Measurements from ENCODE around the gene CEP112.

CEP112 gene

DNA sequence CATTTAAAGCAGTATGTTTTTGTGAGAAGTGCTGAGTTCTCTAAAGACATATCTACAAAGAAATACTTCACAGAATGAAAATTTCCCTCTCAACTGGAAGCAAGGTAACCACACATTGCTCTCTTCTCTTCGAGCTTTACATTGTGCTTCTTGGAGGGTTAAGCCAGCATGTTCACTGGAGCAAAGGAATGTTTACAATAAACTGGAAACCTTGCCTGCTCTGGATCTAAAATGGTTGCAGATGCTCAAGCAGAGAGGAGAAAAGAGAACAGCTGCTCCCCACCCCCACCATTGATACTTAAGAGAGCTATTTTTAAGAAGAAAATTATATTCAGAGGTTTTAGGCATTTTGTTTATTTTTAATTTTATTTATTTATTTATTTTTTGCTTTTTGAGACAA is 213.1 kb downstream of the CEP112 start:
- no peak for DNase-seq

DNA sequence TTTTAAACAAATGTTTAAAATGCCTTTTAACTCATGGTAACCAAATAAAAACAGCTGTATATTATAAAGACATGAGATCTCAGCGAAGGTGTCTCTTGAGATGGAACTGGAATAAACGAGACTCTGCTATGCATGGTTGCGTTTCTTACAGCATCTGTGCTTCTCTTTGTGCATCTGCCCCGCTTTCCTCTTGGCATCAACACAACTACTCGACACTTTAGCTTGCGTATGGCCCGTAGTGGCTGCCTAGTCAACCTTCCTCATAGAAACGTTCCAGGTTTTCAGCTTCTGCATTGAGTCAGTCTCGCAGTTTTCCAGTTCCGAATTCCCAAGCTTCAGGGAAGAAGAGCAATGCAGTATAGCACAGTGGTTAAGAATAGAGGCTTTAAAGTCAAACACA is 214.9 kb downstream of the CEP112 start:
- DNase-seq: no peak

DNA sequence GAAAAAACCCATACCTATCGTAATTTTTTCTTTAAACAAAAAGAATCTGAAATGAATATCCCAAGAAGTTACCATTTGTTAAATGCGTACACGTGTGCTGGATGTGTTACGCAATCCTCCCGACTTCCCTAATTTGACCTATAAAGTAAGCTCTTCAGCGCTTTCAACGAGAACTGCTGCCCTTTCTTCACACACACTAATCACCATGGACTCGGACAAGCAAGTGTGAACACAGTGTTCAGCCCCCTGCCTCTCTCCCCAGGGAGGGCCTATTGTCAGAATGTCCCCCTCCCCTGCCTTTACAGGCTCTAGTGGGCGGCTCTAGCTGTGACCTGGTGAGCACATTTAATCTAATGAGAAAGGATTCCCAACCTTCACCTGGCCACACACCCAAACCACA is 216.1 kb downstream of the CEP112 start:
- no peak for DNase-seq

DNA sequence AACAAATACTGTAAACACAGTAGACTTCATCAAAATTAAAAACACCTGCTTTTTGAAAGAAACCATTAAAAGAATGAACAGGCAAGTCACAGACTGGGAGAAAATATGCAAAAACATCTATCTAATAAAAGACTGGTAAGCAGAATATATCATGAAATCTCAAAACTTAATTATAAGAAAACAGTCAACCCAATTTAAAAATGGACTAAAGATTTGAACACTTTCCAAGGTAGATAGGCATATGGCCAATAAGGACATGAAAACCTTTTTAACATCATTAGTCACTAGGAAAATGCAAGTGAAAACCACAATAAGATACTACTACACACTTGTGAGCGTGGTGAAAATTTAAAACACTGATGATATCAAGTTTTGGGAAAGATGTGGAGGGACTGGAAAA is 218.7 kb downstream of the CEP112 start:
- DNase-seq: no peak

DNA sequence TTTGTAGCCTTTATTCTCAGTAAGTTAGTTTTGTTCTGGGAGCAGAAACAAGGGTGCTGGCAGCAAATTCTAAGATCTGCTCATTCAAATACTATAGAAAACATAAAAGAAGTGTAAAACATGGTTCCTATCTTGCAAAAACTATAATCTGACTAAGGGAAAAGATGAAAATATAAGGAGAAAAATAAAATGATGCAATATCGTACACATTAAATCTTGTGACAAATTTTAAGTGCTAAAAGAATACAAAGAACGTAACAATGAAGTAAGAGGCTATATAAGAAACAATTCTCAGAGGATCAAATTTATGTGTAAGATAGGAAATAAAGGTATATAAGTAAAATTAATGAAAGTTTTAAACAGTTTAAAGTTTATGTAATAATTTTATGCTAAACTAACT is 224.6 kb downstream of the CEP112 start:
- no peak for DNase-seq

DNA sequence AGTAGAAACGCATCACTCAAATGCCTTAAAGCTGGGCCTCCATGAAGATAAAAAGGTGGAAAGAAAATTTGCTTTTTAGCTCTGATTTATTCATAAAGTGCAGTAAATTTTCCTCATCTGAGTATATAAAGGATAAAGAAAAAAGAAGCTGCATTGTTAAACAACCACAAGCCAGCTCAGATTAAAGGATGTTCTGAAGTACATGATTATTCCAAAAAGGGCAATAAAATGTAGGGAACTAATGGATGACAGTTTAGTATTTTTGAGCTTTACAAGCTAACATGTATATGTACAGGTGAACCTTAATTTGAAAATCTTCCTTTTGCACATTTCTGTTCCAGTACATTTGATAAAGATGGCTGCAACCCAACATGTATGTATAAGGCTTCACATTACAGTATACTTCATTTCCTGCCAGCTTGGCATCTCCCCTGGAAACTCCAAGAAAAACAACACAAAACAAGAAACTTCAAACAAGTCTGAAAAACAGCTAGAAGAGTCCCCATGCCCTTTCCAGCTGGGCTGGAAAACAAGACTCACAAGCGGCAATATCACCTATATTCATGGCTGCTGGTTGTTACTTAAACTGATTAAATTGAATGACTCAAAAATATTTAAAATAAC is 225.7 kb downstream of the CEP112 start:
- DNase-seq: no peak

DNA sequence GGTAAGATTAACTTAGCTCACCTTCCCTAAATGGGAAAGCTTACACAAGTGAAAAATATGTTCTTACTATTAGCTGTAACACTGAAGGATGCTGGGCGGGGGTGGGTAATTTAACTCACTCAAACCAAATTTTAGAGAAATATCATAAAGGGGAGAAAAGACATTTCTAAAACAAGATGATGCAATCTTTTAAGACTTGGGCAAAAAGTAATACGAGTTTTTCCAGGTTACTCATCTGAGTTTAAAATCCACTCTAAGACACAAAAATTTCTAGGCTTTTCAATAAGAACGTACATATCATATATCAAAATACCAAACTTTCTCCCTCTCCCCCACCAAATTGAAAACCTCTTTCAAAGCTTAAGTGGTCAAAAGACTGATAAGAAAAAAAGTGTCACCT is 228.8 kb downstream of the CEP112 start:
- no peak for DNase-seq

DNA sequence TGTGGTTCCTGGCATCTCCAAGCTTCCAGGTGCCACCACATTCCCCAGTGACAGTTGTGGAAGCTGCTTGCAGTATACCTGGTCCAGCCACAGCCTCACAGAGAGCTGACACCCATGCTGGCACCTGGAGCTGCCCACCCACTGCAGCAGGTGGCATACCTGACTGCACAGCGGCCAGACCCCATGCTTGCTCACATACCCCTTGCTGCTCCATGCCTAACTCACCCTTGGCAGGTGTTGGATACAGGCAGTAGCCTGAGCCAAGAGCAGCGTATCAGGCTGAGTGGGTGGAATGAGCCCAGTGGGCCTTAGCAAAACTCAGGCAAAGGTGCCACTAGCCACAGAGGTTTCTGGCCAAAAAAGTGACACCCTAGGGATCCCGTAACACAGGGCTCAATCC is 232.3 kb downstream of the CEP112 start:
- DNase-seq: no peak

DNA sequence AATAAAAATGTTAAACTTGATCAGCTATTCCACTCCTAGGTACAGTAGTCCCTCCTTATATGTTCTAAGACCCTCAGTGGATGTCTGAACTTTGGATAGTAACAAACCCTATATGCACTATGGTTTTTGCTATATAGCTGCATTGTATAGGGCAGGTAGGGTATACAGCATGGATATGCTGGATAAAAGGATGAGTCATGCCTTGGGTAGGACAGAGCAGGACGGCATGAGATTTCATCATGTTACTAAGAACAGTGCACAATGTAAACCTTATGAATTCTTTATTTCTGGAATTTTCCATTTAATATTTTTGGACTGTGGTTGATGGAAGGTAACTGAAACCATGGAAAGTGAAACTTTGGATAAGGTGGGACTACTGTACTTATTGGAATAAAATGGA is 235.1 kb downstream of the CEP112 start:
- DNase-seq: no peak

DNA sequence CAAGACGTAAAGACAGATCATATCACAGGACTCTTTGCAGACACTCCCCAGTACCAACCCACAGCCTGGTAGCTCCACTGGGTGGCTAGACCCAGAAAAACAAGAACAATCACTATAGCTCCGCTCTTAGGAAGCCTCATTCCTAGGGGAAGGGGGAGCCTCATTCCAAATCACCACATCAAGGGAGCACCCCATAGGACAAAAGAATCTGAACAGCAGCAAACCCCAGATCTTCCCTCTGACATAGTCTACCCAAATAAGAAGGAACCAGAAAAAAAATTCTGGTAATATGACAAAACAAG is 237.8 kb downstream of the CEP112 start:
- no peak for DNase-seq

DNA sequence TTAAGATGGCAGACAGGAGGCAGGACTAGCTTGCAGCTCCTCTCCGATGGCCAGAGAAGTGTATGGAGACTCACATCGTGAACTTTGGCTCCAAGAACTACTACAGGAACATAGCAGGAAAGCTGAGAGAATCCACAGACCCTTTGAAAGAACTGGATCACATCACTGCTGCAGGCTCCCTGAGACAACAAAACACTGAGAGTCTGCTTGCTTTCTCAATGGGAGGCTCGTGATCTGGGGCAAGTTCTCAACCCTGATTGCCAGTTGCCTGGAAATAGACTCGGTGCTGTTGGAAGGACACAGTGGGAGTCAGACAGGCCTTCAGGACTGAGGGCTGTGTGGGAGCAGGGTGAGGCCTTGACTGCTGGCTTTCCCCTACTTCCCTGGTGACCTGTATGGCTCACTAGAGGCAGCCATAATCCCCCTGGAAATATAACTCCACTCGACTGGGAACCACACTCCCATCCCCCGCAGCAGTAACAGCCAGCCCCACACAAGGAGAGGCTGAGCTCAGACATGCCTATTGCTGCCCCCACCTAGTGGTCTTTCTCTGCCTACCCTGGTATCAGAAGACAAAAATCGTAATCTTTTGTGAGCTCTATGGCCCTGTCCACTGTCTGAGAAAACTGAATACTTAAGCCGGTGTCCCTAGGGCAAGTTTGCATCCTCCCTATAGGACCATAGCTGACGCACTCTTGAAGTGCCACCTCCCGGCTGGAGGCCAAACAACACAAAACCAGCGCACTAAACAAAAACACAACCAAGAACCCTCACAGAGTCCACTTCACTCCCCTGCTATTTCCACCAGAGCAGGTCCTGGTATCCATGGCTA is 238.4 kb downstream of the CEP112 start:
- no peak for DNase-seq

DNA sequence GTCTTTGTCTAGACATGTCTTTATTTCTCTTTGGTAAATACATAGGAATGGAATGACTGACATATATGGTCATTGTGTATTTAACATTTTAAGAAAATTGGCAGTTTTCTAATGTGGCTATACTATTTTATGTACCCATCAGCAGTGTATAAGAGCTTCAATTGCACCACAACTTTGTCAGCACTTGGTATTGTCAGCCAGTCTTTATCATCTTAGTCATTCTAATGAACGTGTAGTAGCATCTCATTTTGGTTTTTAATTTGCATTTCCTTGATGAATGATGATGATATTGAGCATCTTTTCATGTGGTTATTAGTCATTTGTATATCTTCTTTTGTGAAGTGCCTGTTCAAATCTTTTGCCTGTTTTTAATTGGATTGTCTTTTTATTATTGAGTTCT is 239.3 kb downstream of the CEP112 start:
- no peak for DNase-seq

DNA sequence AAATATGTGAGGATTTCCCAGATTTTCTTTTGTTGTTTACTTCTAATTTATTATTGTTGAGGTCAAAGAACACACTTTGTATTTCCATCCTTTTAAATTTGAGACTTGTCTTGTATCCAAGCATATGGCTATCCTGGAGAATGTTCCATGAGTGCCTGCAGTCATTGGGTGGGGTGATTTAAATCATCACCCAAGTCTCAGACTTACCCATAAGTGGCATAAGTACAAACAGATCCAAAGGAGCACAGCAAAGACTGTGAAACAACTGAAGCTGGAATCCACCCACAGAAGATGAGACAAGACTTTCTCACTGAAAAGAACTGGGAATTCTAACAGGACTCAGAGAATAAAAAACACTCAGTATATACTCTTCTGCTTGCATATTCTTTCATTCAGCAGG is 239.9 kb downstream of the CEP112 start:
- DNase-seq: no peak

DNA sequence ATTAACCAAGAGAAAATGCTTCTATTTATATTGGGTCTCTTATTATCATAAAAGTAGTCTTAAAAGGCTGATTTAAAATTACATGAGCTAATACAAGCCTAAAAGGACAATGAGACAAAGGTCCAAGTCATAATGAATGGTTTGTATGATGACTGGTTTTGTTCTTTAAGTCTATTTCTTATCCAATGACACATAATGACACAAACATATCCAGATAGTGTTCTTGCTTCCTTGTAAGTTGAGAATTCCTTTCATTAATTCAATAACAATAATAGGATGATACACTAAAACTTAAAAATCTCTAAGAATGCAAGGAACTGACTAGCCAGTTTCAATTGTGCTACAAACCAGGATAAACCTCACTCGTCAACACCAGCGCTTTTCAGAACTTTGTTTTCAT is 244.1 kb downstream of the CEP112 start:
- no peak for DNase-seq

DNA sequence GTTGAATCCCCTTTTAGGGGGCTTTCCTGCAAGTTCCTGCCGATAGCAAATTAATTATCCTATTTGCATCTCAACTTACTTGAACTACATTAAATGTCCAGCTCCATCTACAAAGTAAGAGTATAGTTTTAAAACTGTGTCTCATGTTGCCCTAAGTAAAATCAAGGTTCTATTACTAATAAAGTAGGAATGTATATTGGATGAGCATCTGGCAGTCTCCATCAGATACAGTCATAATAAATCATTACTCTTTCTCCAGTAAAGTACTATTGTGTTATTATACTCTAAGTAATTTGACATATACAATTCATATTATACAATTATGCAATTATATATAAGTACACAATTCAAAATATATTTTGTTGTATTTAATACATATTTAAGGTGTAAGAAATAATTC is 249.3 kb downstream of the CEP112 start:
- DNase-seq: no peak

DNA sequence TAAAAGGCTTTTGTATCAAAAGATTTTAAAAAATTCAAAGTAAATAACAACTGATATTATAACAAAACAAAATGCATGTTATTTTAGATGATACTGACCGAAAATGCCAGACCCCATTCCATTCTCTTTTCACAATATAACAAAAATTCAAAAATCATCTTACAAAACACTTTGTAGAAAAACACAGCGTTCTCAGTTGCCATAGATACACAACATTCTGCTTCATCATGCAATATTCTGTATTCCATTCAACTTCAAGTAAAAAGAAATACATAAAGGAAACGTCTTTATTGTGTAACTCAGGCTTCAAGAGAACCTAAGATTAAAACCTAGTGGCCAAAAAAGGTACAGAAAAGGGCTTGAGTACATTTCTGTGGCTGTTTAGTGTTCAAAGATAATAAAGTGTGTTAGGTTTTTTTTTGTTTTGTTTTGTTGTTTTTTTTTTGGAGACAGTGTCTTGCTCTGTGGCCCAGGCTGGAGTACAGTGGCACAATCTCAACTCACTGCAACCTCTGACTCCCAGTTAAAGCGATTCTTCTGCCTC is 250.5 kb downstream of the CEP112 start:
- DNase-seq: no peak

DNA sequence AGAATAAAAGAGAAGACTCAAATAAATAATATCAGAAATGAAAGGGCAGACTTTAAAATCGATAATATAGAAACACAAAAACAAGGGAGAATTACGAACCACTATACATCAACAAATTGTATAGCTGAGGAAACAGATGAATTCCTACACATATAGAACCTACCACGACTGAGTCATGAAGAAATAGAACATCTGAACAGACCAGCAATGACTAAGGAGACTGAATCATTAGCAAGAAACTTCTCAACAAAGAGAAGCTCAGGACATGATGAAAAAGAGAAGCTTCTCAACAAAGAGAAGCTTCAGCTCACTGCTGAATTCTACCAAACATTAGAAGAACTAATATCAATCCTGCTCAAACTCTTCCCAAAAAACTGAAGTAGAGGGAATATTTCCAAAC is 255.9 kb downstream of the CEP112 start:
- DNase-seq: no peak

DNA sequence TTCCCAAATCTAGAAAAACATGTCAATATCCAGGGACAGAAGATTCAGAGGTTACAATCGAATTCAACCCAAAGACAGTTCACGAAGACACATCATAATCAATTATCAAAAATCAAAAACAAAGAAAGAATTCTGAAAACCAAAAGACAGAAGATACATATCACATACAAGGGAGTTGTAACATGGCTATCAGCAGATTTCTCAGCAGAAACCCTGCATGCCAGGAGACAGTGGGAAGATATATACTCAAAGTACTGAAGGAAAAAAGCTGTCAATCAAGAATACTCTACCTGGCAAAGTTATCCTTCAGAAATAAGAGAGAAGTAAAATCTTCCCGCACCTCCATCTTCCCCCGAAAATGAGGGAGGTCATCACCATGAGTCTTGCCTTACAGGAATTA is 258.6 kb downstream of the CEP112 start:
- DNase-seq: no peak

DNA sequence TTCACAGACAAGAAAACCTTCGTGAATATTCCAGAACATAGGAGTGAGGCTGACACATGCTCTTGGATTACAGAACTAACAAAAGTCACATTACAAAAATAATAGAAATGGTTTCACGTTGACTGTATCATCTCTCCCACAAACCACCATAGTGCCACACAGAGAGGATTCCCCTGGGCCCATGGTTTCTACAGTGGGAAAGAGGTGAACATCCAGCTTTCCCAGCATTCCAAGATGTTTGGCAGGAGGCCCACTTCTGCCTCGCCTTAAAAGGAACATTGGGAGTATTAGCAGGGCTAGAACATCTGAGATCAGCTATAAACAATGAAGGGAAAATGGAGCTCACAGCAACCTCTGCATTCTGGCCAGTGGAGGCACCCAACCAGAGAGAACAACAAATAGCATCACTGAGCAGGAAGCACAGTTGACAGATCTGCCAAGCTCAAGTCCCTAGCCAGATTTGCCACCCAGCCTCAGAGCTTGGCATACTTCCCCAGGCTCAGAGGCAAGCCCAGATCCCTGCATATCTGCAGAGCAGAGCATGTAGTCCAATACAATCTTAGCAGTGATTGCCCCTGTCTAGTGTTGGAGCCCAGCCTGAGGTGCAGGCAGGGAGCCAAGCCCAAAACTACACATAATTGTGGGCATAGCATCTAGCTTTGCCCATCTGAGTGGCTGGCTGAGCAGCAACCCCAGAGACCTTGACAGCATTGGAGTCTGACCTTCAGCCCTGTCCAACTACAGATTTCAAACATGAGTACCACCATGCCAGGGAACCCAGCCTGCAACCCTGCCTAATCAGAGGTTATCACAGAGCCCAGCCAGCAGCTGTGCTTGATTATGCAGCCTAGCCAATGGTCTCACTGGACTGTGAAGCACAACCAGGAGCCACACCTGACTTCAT is 260.4 kb downstream of the CEP112 start:
- DNase-seq: no peak

DNA sequence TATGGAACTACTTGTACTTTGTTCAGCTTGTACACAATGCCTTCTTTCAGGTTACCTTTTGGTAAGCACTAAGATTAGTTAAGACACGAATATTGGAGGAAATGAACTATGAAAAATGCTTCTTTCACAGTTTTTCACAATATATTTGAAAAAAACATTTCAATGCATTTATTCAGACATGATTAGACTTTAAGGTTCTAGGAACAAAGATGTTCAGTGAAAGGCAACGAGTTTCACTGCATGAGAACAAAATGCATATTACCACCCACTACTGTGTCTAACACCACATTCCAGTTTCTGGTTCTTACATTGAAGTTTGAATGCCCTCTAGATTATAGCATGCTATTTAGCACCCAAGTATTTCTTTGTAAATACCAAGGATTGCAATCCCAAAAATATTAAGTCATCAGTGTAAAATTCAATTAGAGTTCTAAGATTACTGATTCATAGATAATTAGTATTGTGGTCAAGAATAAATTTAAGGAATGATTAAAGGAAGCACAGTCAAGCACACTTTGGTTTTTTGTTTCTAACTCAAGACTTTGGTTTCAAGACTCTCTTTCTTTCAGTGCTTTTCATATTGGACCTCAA is 261.7 kb downstream of the CEP112 start:
- no peak for DNase-seq

DNA sequence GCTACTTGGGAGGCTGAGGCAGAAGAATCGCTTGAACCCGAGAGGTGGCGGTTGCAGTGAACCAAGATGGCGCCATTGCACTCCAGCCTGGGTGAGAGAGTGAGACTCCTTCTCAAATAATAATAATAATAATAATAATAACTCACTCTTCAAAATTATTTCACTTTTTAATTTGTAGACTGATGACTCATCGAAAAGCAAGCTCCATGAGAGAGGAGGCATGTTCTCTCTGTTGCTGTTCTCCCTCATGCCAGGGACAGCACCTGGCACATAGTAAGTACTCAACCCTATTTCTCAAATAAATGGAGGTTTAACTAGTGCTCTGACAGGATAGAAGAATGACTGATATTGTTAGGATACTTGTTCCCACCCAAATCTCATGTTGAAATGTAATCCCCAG is 265.3 kb downstream of the CEP112 start:
- no peak for DNase-seq

DNA sequence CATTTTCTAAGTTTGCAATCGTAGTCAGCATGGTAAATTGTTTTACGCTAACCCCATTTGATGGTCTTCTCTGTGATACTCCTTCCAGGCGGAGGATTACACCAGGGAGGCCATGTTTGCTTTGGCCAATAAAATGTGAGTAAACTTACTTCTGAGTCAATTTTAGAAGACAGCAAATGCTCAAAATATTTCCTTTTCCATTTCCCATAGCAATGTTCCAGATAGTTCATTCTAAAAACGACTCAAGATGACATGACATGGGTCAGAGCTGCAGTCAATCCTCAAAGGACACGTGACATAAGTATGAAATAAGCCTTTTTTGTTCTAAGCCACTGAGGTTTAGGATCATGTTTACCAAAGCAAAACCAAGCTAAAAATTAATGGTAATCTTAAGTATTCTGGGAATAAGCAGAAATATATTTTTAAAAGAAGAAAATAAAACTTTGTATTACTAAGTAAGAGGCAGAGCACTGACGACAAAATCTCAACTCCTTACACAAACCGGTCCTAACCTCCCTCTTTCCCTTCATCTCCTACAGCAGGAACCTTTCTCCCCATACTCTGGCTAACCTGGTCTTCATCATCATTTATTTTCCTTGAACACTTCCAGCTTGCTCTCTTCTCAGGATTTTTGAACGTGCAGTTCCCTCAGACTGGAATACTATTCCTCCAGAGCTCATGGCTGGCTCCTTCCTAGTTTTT is 266.2 kb downstream of the CEP112 start:
- DNase-seq: no peak

DNA sequence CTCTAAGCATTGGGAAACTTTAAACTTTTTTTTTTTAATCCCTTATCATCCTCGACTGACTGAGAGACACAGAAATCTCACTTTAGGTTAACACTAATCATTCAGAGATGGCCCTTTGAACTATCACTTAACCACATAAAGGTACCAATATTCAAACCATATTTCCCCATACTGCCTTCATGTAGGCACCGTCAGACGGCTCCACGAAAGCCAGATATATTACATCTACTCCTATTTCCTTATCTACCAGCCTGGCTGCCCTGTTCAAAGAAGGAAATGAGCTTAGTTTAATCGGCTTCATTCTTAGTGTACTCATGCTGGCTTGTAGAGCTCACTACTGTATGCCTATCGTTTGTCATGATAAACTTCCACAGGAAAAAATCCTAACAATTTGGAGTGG is 270.9 kb downstream of the CEP112 start:
- no peak for DNase-seq

All from CD4-positive, alpha-beta T cell treated with Interferon gamma for 1 hour (primary cell).